B cell (primary cell): Measurements from ENCODE around the gene LRBA. TPM values are rescaled to one million over a fixed set of nuclear protein-coding genes. Genes with fewer than 3 reads are reported as not detected.

ENCODE experiments used
- ATAC-seq: fragments of 200-7000 bp; cut with Tn5 transposase; one replicate; pipeline ENCODE4 v1.10.0; 2021; ENCODE audit warnings: low read depth, mild to moderate bottlenecking, moderate number of reproducible peaks, moderate library complexity
- CTCF ChIA-PET: fragments of 350-600 bp; sonication (Branson Sonifier 250); formaldehyde crosslinking; loops from one replicate; lab custom pipeline; 2021; ENCODE audit warnings: antibody characterized with exemption, inconsistent platforms; lab: Charles Lee
- POLR2A ChIA-PET: fragments of 350-600 bp; sonication (Branson Sonifier 250); formaldehyde crosslinking; loops from one replicate; lab custom pipeline; 2021; ENCODE audit warnings: antibody characterized with exemption; lab: Charles Lee
- DNase-seq: peaks from one replicate; pipeline ENCODE4 v3.0.0; 2013
- H2AFZ ChIP-seq: 2 replicates; pipeline ENCODE4 v1.6.1; 2012; ENCODE audit warnings: mild to moderate bottlenecking, low read depth, low read length; ENCODE audit not compliant: insufficient read depth, poor library complexity, severe bottlenecking
- H3K27ac ChIP-seq, 2 donors: 1 replicate in 1 of 2; 2 replicates in 1 of 2; pipeline ENCODE4 v1.5.1; 2012 to 2013; ENCODE audit warnings: low read length in 2 of 2, mild to moderate bottlenecking in 2 of 2, moderate library complexity in 1 of 2
- H3K27me3 ChIP-seq, 4 experiments: fragments of 200-600 bp in 1 of 4; sonication (generic) in 1 of 4; replicated peaks in 1 of 4; 1 replicate in 2 of 4; 2 replicates in 2 of 4; pipeline versions ENCODE4 v1.6.1 to v1.7.0; 2013 to 2016; ENCODE audit warnings: low read length in 3 of 4, mild to moderate bottlenecking in 2 of 4, mixed read lengths in 1 of 4, moderate library complexity in 1 of 4; ENCODE audit not compliant: insufficient read depth in 4 of 4, control insufficient read depth in 3 of 4; ENCODE audit errors: control extremely low read depth in 1 of 4
- H3K36me3 ChIP-seq, 2 experiments: replicated peaks in 1 of 2; 1 replicate in 1 of 2; 2 replicates in 1 of 2; pipeline versions ENCODE4 v1.6.1 to v1.7.1; 2013; ENCODE audit warnings: low read length in 1 of 2; ENCODE audit not compliant: insufficient read depth in 2 of 2, control insufficient read depth in 1 of 2; ENCODE audit errors: control extremely low read depth in 1 of 2, extremely low read depth in 1 of 2
- H3K4me1 ChIP-seq, 2 donors: fragments of 200-600 bp in 1 of 2; sonication (generic) in 1 of 2; 1 replicate in 1 of 2; 2 replicates in 1 of 2; pipeline versions ENCODE4 v1.5.1 to v1.6.1; 2013 to 2017; ENCODE audit warnings: low read length in 2 of 2; ENCODE audit not compliant: control insufficient read depth in 2 of 2, insufficient read depth in 2 of 2
- H3K4me2 ChIP-seq: replicated peaks from 2 replicates; pipeline ENCODE3; 2012; ENCODE audit warnings: mild to moderate bottlenecking, low read depth, low read length; ENCODE audit not compliant: poor library complexity, severe bottlenecking
- H3K4me3 ChIP-seq, 5 experiments: fragments of 200-600 bp in 1 of 5; sonication (generic) in 1 of 5; 1 replicate in 3 of 5; 2 replicates in 2 of 5; pipeline versions ENCODE4 v1.5.1 to v1.7.0; 2011 to 2016; ENCODE audit warnings: low read length in 4 of 5, mild to moderate bottlenecking in 4 of 5, low read depth in 2 of 5, control low read depth in 1 of 5, moderate library complexity in 1 of 5; ENCODE audit not compliant: insufficient read depth in 1 of 5; ENCODE audit errors: control extremely low read depth in 1 of 5, extremely low read depth in 1 of 5
- H3K79me2 ChIP-seq: fragments of 200-600 bp; sonication (generic); one replicate; pipeline ENCODE4 v1.6.0; 2016; ENCODE audit warnings: low read length; ENCODE audit not compliant: control insufficient read depth, insufficient read depth
- H3K9ac ChIP-seq: fragments of 200-600 bp; sonication (generic); 2 replicates; pipeline ENCODE4 v1.6.1; 2017; ENCODE audit warnings: mild to moderate bottlenecking, low read length, moderate library complexity
- H3K9me3 ChIP-seq, 3 donors: one replicate each; pipeline versions ENCODE4 v1.6.1 to v1.7.1; 2013; ENCODE audit warnings: low read length in 2 of 3; ENCODE audit not compliant: control insufficient read depth in 2 of 3, insufficient read depth in 1 of 3; ENCODE audit errors: control extremely low read depth in 1 of 3
- H4K20me1 ChIP-seq: 2 replicates; pipeline ENCODE4 v1.6.0; 2012; ENCODE audit warnings: mild to moderate bottlenecking, low read length; ENCODE audit not compliant: insufficient read depth, control insufficient read depth, poor library complexity, severe bottlenecking
- H3K27ac Mint-ChIP-seq: one replicate; pipeline ENCODE4 v1.8.0; 2021; ENCODE audit warnings: mixed read lengths
- H3K27me3 Mint-ChIP-seq: one replicate; pipeline ENCODE4 v1.8.0; 2021; ENCODE audit warnings: mixed read lengths
- H3K4me1 Mint-ChIP-seq: one replicate; pipeline ENCODE4 v1.8.0; 2021; ENCODE audit warnings: mixed read lengths
- H3K4me3 Mint-ChIP-seq: one replicate; pipeline ENCODE4 v1.8.0; 2021; ENCODE audit warnings: mixed read lengths
- H3K9me3 Mint-ChIP-seq: one replicate; pipeline ENCODE4 v1.8.0; 2022; ENCODE audit warnings: mixed read lengths; ENCODE audit not compliant: insufficient read depth
- CTCF ChIP-seq: fragments of 200-600 bp; IDR thresholded peaks from one replicate; pipeline ENCODE4 v1.8.0; 2022; ENCODE audit warnings: antibody characterized with exemption, mild to moderate bottlenecking
- EZH2 ChIP-seq: IDR thresholded peaks from 2 replicates; pipeline ENCODE4 v1.6.1; 2012; ENCODE audit warnings: borderline replicate concordance, low read depth, mild to moderate bottlenecking, moderate library complexity, low read length; ENCODE audit not compliant: insufficient read depth, poor library complexity, severe bottlenecking
- WGBS: methylation state at CpG from one replicate; pipeline ENCODE4 v1.1.5; 2013; ENCODE audit warnings: missing lambda C conversion rate; ENCODE audit not compliant: insufficient coverage; 5-methylcytosine and 5-hydroxymethylcytosine counted together
- intact Hi-C: fragments of 100-400 bp; cut with micrococcal nuclease; formaldehyde crosslinking; loops from one replicate; pipeline ENCODE4 v1.10.0; 2022
- polyA plus RNA-seq: library from polyadenylated mRNA; depleted of rRNA; stranded (reverse); fragments of >200 nt; gene quantifications from 2 replicates; pipeline ENCODE4 v1.2.3, GENCODE V29; 2012
- total RNA-seq, 2 donors: library from RNA; stranded (reverse); fragments of 120-200 nt in 1 of 2; gene quantifications; 1 replicate in 1 of 2; 2 replicates in 1 of 2; pipeline versions ENCODE4 v1.2.3 to v1.2.4, GENCODE V29; 2013 to 2022

The LRBA gene
- total and polyA plus RNA-seq, 2 donors (not counting 1 experiment from before 2014, with no cell fraction given) = 17.5 to 86.7 TPM

DNA sequence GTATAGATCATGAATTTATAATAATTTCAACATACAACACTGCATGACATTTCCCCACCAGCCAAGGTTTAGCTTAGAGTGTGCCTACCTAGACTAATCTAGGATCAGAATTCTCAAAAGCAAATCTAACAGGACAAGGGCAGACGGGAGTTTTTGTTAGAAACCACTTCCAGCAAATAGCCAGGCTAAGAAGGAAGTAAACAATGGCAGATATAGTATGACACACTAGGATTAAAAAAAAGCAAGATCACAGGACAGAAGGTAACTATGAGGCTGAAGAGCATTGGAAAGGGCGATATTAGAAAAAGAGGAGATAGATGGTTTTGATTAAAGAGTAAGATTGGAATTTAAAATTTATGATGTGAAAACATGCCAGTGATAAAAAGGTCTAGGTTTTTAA is 124.8 kb downstream of the LRBA start:
- no peak overlapping the region for H3K27ac Mint-ChIP-seq
- Histone ChIP-seq H3K9me3 (peaks cover 0 to 5% (median 1%) of the 10 kb centered on the region in 3 donors), H3K9ac (no peak overlapping the region), H3K4me1 (peaks cover 3 to 8% of the 10 kb centered on the region in 2 donors), H3K4me3 (no peak overlapping the region), H2AFZ (no peak overlapping the region), H3K79me2 (no peaks in the 10 kb centered on the region), H3K4me2 (no peak overlapping the region), H3K27ac (no peak overlapping the region), H4K20me1 (no peaks in the 10 kb centered on the region), H3K36me3 (peaks cover 0 to 8% of the 10 kb centered on the region in 2 experiments), H3K27me3 (no peaks in the 10 kb centered on the region)
- H3K9me3 Mint-ChIP-seq = no peaks in the 10 kb centered on the region
- CTCF ChIA-PET = no interaction called here
- WGBS = 100% methylated on average over 1 of the region's 2 CpGs
- H3K4me1 Mint-ChIP-seq = peaks cover 19% of the 10 kb centered on the region
- no peak for ATAC-seq
- intact Hi-C loops = no loop called here
- H3K27me3 Mint-ChIP-seq = no peaks in the 10 kb centered on the region
- POLR2A ChIA-PET = no interaction called here
- no peak for DNase-seq
- no peak for TF ChIP-seq CTCF
- no peak for TF ChIP-seq EZH2
- no peak overlapping the region for H3K4me3 Mint-ChIP-seq

- H3K4me1 ChIP-seq = peaks cover 3 to 8% of the 10 kb centered on the region in 2 donors
- WGBS = 100% methylated on average over 3 of the region's 4 CpGs
- no peak overlapping the region for H2AFZ ChIP-seq
- H3K4me2 ChIP-seq = no peak overlapping the region
- no peak for ATAC-seq
- H3K27me3 ChIP-seq = no peaks in the 10 kb centered on the region
- no peaks in the 10 kb centered on the region for H3K79me2 ChIP-seq
- no peak overlapping the region for H3K4me3 ChIP-seq
- peak overlapping the region in 1 of 2 donors; percentile 21 for H3K27ac ChIP-seq
- intact Hi-C loops = no loop called here
- POLR2A ChIA-PET = no interaction called here
- Mint-ChIP-seq H3K27ac (no peak overlapping the region), H3K9me3 (no peaks in the 10 kb centered on the region), H3K27me3 (no peaks in the 10 kb centered on the region), H3K4me3 (no peak overlapping the region), H3K4me1 (peaks cover 19% of the 10 kb centered on the region)
- H4K20me1 ChIP-seq = no peaks in the 10 kb centered on the region
- H3K36me3 ChIP-seq = peaks cover 0 to 5% of the 10 kb centered on the region in 2 experiments
- H3K9me3 ChIP-seq = peaks cover 0 to 5% (median 1%) of the 10 kb centered on the region in 3 donors
- no peak for TF ChIP-seq CTCF
- no peak for TF ChIP-seq EZH2
- DNase-seq = no peak
- no peak overlapping the region for H3K9ac ChIP-seq
- CTCF ChIA-PET = no interaction called here
Observed at GRCh38 chr4:150889306-150889705, 125.8 kb downstream of the LRBA start.
